Gastroesophageal sphincter (tissue), 4 donors: ENCODE results near the gene ORAI3. TPM values are rescaled to one million over a fixed set of nuclear protein-coding genes. Genes with fewer than 3 reads are reported as not detected.

Source experiments
- ATAC-seq: fragments of 150-250 bp; one replicate; pipeline ENCODE4 v1.9.1; 2016; ENCODE audit warnings: mild to moderate bottlenecking, moderate library complexity
- H3K27ac ChIP-seq, 4 donors: fragments of 200-600 bp; sonication (generic) in 3 of 4; 1 replicate in 3 of 4; 2 replicates in 1 of 4; pipeline ENCODE4 v1.5.1; 2016 to 2019
- H3K27me3 ChIP-seq: fragments of 200-600 bp; sonication (generic); one replicate; pipeline ENCODE4 v1.5.1; 2019
- H3K36me3 ChIP-seq, 2 donors: fragments of 200-600 bp; sonication (generic); one replicate each; pipeline ENCODE4 v1.5.1; 2019; ENCODE audit warnings: control low read depth in 1 of 2
- H3K4me1 ChIP-seq, 3 donors: fragments of 200-600 bp; sonication (generic); 1 replicate in 2 of 3; 2 replicates in 1 of 3; pipeline ENCODE4 v1.5.1; 2016 to 2019; ENCODE audit warnings: control low read depth in 2 of 3
- H3K4me3 ChIP-seq, 2 donors: fragments of 200-600 bp; sonication (generic); one replicate each; pipeline ENCODE4 v1.5.1; 2019; ENCODE audit warnings: mild to moderate bottlenecking in 1 of 2, moderate library complexity in 1 of 2
- H3K9me3 ChIP-seq, 3 donors: fragments of 200-600 bp; sonication (generic); one replicate each; pipeline ENCODE4 v1.5.1; 2017 to 2019; ENCODE audit warnings: control low read depth in 2 of 3
- EP300 ChIP-seq: sonication (generic); formaldehyde crosslinking; IDR thresholded peaks from one replicate; pipeline ENCODE4 v1.6.1; 2017; ENCODE audit warnings: antibody characterized with exemption, mild to moderate bottlenecking
- POLR2A ChIP-seq, 2 donors: fragments of 450-650 bp; IDR thresholded peaks; one replicate each; pipeline ENCODE4 v1.6.1; 2017; ENCODE audit warnings: antibody characterized with exemption in 2 of 2, mild to moderate bottlenecking in 2 of 2, moderate library complexity in 1 of 2
- POLR2AphosphoS5 ChIP-seq: sonication (generic); formaldehyde crosslinking; IDR thresholded peaks from one replicate; pipeline ENCODE4 v1.6.1; 2017; ENCODE audit warnings: antibody characterized with exemption
- whole genome bisulfite sequencing, 2 donors: methylation state at CpG; one replicate each; pipeline ENCODE4 v1.1.5; 2018; ENCODE audit warnings: low coverage in 1 of 2; 5-methylcytosine and 5-hydroxymethylcytosine counted together
- total RNA-seq, 4 donors: library from RNA; depleted of rRNA; stranded (reverse); fragments of >200 nt; gene quantifications; one replicate each; pipeline ENCODE4 v1.1.0, GENCODE V29; 2016
- TF ChIP-seq, protein P1 (sequence below), 4 experiments: fragments of 200-600 bp in 2 of 4; fragments of 450-650 bp in 2 of 4; sonication (generic) in 1 of 4; IDR thresholded peaks; one replicate each; pipeline ENCODE4 v1.5.1; 2017 to 2019; ENCODE audit warnings: antibody characterized with exemption in 4 of 4, mild to moderate bottlenecking in 2 of 4, moderate library complexity in 2 of 4

Gene ORAI3
- total RNA-seq, 4 donors from 2014 or later = 23.7 to 51.5 (median 40.0) TPM

GRCh38 chr16:30954993-30955392 lies 6.1 kb downstream of the ORAI3 start:
- H3K9me3 ChIP-seq = no peaks in the 10 kb centered on the region
- no peak for ATAC-seq
- H3K27ac ChIP-seq = peak overlapping the region in 2 of 4 donors; percentile 14 to 95
- TF ChIP-seq EP300 (no peak), POLR2AphosphoS5 (no peak), POLR2A (IDR thresholded peaks at IDR 0.05) (no peak)
- TF ChIP-seq, protein P1, sequence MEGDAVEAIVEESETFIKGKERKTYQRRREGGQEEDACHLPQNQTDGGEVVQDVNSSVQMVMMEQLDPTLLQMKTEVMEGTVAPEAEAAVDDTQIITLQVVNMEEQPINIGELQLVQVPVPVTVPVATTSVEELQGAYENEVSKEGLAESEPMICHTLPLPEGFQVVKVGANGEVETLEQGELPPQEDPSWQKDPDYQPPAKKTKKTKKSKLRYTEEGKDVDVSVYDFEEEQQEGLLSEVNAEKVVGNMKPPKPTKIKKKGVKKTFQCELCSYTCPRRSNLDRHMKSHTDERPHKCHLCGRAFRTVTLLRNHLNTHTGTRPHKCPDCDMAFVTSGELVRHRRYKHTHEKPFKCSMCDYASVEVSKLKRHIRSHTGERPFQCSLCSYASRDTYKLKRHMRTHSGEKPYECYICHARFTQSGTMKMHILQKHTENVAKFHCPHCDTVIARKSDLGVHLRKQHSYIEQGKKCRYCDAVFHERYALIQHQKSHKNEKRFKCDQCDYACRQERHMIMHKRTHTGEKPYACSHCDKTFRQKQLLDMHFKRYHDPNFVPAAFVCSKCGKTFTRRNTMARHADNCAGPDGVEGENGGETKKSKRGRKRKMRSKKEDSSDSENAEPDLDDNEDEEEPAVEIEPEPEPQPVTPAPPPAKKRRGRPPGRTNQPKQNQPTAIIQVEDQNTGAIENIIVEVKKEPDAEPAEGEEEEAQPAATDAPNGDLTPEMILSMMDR (IDR thresholded peaks at IDR 0.05) = no peak
- H3K36me3 ChIP-seq = peaks cover 0 to 17% of the 10 kb centered on the region in 2 donors
- WGBS, 2 donors = 60% methylated on average over 1 of the region's 8 CpGs; no CpG with 5 or more reads in 1 of the 2 donors
- no peak overlapping the region for H3K4me3 ChIP-seq
- H3K27me3 ChIP-seq = no peaks in the 10 kb centered on the region
- peaks cover 0 to 71% (median 46%) of the 10 kb centered on the region in 3 donors for H3K4me1 ChIP-seq

GRCh38 chr16:30956601-30957455 lies 8.0 kb downstream of the ORAI3 start:
- 0 to 34% methylated on average over 6 of the region's 42 CpGs for WGBS, 2 donors
- Histone ChIP-seq H3K9me3 (no peaks in the 10 kb centered on the region), H3K36me3 (peaks cover 0 to 35% of the 10 kb centered on the region in 2 donors), H3K4me1 (peaks cover 0 to 53% (median 29%) of the 10 kb centered on the region in 3 donors), H3K27ac (peak overlapping the region; percentile 92 to 98 (median 95)), H3K4me3 (peak overlapping the region; percentile 83 to 88), H3K27me3 (no peaks in the 10 kb centered on the region)
- TF ChIP-seq, protein P1 (IDR thresholded peaks at IDR 0.05) = peak in 2 of 4 experiments; percentile 24 to 31
- no peak for TF ChIP-seq POLR2A (IDR thresholded peaks at IDR 0.05)
- TF ChIP-seq EP300 = no peak
- no peak for TF ChIP-seq POLR2AphosphoS5
- peak; percentile 73 for ATAC-seq

DNA sequence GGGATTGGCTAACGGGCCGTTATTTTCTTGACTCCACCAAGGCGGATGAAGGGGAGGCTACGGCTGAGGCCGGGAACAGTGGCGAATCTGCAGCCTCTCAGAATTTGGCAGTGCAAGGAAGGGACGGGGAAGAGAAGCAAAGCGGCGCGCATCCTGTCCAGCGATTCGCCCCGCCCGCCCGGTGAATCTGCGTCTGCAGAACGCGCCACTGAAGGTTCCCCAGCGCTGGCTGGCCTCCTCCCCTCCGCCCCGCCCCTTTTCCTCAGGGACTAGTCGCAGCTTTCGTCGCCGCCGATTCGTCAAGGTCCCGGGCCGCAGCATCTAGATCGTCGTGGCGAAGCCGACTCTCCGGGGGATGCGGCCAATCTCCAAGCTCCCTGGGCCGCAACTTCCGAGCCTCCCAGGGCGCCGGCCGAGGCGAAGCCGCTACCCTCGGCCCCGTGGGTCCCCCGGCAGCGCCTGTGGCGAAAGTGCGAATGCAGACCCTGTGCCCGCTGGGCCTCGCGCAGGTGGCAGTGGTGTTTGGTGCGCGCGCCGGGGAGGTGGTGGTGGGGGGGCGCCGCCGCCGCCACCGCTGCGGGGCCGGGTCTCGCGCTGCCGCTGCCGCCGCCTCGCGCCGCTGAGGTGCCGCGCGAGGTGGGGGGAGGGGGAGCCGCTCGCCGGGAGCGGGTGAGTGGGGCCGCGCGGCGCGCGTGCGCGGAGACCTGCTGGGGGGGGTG lies 8.7 kb downstream of the ORAI3 start, which contains the start of gene SETD1A:
SETD1A (plus strand) TSS at position 299 of the 719 bp plus-strand sequence. CDS start 978 bp downstream, outside the sequence.
- Histone ChIP-seq H3K36me3 (peaks cover 0 to 43% of the 10 kb centered on the region in 2 donors), H3K27me3 (no peaks in the 10 kb centered on the region), H3K4me1 (peaks cover 0 to 45% (median 24%) of the 10 kb centered on the region in 3 donors), H3K27ac (peak within 1 kb of the TSS; percentile 92 to 98 (median 95)), H3K9me3 (no peaks in the 10 kb centered on the region), H3K4me3 (peak within 1 kb of the TSS; percentile 83 to 88)
- TF ChIP-seq, protein P1 (IDR thresholded peaks at IDR 0.05) = peak in 2 of 4 experiments; percentile 2 to 16
- TF ChIP-seq POLR2AphosphoS5 (peak; percentile 69), POLR2A (IDR thresholded peaks at IDR 0.05) (peak; percentile 52 to 58), EP300 (no peak)
- 7 to 10% methylated on average over 4 to 7 of the region's 85 CpGs for WGBS, 2 donors
- peak; percentile 93 for ATAC-seq

GRCh38 chr16:30958175-30959079 lies 9.6 kb downstream of the ORAI3 start:
- no peak for TF ChIP-seq EP300
- TF ChIP-seq, protein P1 (IDR thresholded peaks at IDR 0.05) = peak in 1 of 4 experiments; percentile 19
- TF ChIP-seq POLR2A (IDR thresholded peaks at IDR 0.05) = no peak
- no peaks in the 10 kb centered on the region for H3K27me3 ChIP-seq
- H3K27ac ChIP-seq = peak overlapping the region; percentile 92 to 98 (median 95)
- H3K4me1 ChIP-seq = peaks cover 0 to 37% (median 21%) of the 10 kb centered on the region in 3 donors
- WGBS, 2 donors = 21% methylated on average over 10 of the region's 55 CpGs; no CpG with 5 or more reads in 1 of the 2 donors
- H3K4me3 ChIP-seq = peak overlapping the region; percentile 83 to 88
- peak; percentile 23 for ATAC-seq
- H3K9me3 ChIP-seq = no peaks in the 10 kb centered on the region
- H3K36me3 ChIP-seq = peaks cover 0 to 48% of the 10 kb centered on the region in 2 donors
